ENCODE data around the gene PDE9A.
"Not testable (repeated sequence)": the region's sequence is repeated elsewhere in the genome, so short reads cannot be mapped to it uniquely, and the experiment has no call there.

Gene PDE9A

GRCh38 chr21:42691901-42692559 is 38.6 kb downstream of the PDE9A start:
- no peak for DNase-seq

- DNase-seq: no peak
Observed at GRCh38 chr21:42692688-42693087, 39.3 kb downstream of the PDE9A start.

DNA sequence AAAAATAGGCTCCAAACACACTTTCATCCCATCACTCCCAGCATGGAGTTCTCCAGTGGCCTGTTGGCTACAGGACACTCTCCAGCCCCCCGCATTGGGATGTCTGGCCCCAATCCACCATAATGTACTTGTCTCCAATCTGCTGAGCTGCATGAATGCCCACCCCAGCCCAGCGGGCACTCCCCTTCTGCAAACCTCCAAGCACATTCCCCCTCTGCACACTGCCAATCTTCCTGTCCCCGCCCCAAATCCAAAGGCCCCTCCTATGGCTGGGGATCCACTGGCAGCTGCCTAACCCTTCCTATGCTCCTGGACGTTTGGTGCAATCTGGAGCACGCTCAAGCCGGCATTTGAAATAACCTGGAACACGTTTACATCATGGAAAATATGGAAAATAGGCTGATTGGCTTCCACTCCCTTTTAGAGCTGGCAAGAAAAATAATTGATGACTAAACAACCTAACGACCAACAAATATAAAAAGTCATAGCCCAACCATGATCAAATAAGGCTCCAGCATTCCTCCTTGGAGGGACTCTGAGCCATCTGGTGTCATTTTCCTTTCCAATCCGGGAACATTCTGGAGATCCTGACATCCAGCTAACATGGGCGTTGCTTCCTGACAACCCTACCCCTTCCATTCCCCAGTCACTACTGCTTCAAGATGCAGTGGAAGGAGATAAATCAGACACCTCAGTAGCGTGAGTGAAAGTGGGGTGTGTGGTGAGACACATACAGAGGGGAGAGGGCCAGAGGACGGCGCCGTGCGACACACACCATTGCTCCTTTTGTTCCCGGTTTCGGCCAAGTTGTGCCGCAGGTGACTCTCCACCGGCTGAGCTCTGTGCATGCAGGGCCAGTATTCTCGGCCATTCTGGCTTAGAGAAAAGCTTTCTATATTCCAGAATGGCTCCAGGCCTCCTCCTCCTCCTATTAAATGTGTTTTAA is 41.6 kb downstream of the PDE9A start:
- DNase-seq: no peak

- no peak for DNase-seq
Observed at GRCh38 chr21:42695697-42696380, 42.4 kb downstream of the PDE9A start.

DNA sequence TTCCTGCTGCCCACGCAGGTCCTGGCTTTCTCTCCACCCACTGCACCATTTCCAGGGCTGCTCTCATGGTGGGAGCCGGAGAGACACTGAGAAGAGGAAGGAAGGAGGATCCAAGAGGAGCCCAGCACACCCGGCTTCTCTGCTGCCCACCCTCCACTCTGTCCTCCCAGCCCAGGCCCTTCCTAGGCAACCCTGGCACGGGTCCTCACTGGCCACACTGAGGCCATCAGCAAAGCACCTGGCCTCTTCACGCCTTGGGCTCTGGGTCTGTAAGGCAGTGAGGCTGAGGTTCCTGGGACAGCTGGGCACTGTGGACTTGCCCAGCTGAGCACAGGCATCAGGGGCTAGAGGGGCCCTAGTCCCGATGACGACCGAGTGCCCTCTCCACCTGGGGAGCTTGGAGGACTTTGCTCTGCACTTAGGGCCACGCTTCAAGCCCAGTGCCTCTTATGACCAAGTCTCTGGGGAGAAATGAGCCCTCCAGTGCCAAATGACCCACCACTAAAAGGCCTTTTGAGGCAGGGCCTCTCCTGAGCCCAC is 43.1 kb downstream of the PDE9A start:
- no peak for DNase-seq

DNA sequence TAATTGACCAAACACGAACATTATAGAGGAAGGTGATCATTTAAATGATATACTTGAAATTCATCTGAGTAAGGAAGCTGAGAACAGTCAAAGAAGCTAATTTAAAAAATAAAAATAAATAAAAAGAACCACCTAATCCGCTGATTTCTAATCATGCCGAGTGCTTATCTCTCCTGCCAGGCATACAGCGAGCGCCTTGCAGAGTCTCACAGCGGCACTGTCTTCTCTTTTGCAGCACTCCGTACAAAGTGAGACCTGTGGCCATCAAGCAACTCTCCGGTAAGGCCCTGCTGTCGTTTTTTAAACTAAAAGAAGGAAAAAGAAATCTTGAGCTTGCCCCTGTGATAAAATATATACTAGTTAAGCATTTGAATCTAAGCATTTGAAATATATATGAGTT is 45.3 kb downstream of the PDE9A start:
- DNase-seq: no peak

- DNase-seq: no peak
Observed at GRCh38 chr21:42699196-42699595, 45.8 kb downstream of the PDE9A start.

DNA sequence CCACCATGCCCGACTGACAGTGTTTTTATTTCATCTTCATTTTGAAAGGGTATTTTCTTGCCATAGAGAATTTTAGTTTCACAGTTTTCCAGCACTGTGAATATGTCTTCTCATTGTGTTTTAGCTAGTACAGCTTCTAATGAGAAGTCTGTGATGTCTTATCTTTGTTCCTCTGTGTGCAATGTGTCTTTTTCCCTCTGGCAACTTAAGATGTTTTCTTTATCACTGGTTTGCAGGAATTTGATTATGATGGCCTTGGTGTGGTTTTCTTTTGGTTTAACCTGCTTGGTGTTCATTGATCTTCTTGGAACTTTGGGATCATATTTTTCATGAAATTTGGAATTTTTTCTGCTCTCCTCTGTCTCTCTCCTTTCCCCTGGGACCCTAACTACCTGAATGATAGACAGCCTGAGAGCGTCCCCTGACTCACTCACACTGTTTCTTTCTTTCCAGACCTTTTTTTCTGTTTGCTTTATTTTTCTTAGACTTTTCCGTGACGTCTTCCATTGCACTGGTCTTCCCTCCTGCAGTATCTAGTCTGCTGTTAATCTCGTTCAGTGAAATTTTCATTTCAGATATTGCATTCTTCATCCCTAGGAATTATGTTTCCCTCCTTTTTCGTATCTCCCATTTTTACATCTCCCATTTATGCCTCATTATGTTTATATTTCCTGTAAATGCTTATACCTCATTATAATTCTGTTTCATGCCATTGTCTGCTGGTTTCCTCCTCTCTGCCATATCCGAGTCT is 48.5 kb downstream of the PDE9A start:
- no peak for DNase-seq

GRCh38 chr21:42702720-42703119 is 49.3 kb downstream of the PDE9A start:
- DNase-seq: no peak

DNA sequence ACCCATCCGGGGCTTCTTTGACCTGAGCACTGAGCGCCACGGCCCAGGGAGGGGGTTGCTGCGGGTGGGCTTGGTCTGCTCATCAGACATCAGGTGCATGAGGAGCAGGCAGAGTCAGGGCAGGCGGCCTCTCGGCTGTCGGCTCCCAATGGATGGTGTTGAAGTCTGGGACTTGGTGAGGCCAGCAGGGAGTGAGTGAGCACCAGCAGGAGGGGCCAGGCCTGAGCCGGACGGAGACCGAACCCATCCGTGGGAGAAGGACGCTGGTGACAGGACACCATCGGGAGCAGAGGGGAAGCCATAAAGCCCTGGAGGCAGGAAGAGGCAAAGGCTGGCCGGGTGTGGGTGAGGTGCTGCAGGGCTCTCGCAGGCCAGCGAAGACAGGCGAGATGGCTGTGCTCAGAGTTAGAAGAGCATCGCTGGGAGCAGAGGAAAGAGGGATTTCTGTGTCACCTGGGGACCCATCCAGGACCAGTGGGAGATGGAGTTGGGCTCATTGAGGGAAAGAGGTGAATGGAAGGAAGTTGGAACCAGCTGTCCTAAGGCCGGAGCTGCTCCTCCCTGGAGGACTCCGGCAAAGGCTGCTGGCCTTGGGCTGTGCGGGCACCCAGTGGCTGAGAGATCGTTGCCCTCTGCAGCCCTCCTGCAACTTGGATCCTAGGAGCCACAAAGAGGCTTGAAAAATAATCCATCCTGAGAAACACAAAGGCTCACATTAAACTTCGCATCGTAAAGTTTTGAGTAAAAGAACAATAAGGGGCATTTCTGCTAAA is 49.9 kb downstream of the PDE9A start:
- no peak for DNase-seq

DNA sequence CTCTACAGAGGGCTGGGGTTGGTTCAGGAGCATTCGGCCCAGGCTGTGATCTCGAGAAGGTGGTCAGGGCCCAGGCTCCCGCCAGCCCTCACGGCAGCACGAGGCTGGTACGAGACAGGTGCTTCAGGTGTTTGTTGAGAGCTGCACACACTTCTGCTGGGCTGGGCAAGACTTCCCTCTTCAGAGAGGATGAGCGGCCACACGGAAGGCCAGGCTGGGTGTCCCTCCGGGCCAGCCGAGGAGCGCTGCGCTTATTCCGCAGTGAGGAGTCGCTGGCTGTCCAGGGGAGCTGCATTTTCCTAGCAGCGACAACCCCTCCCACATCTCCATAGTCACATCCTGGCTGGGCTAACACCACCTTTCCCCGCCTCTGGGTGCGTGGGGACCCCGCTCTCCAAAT is 50.5 kb downstream of the PDE9A start:
- no peak for DNase-seq

DNA sequence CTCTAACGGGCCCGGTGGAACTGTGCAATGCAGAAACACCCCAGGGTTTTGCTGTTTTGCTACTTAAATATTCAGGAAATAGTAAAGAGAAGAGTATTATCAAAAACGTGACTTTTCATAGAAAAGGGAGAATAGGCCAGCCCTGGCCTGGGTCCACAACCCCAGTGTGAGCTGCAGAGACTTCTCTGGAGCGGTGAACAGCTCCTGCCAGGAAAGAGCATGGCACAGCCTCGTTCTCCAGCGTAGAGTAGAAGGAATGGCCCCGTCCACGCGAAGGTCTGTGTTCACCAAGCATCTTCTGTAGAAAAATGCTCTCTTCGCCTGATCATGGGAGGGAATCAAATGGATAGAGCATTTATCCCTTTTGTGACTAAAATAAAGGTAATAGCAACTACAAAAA is 51.4 kb downstream of the PDE9A start:
- DNase-seq: no peak

DNA sequence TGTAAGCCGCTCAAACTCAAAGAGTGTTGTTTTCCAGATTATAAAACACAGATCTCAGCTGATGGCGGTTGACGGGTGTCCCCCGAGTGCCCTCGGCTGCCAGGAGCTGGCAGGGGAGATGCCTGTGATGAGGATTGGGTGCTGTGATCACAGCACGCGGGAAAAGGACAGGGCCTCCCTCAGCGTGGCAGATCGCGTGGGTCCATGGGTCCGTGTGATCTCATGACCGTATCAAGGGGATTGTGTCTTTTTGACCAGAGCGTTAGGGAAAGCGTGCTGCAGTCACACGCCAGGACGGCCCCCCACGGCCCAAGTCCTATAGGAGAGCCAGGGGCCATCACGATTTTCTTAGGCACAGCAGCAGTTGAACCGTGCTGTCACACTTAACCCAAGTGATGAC is 51.9 kb downstream of the PDE9A start:
- DNase-seq: no peak

DNA sequence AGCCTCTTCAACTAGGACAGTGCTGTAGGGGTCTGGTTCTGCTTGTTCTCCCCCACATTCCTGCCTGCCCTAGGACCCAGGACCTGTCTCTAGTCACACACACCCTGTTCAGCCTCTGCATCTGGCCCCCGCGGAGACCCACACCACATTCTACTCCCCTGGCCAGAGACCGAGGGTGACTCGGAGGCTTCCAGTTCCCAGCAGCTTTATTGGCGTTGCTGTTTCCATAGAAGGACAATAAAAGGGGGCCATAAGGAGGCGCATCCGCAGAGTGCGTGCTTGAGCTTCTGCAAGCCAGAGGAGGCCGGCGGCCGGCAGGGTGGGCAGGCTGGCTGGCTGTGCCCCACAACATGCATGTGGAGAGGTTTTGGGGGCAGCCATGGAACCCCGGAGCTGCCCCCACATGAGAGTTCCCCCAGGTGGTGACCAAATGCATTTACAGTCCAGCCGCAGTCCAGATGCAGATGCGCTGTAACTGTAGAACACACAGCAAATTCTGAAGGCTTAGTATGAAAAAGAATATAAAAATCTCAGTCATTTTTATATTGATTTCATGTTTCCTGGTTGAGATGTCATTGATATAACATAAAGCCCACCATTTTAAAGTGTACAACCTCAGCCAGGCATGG is 52.4 kb downstream of the PDE9A start:
- no peak for DNase-seq

DNA sequence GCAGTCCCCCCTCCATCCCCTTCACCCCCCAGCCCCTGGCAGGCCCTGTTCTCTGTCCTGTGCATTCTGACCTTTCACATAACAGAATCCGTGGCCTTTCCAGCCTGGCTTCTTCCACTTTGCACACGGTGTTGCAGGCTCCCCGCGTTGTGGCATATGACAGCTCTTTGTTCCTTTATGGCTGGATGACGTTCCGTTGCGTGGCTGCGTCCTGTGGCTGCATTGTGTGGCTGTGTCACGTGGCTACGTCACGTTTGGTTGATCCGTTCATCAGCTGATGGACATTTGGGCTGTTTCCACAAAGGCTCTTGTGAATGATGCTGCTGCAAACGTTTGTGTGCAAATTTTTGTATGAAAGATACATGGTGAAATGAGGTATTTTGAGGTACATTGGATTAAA is 53.3 kb downstream of the PDE9A start:
- no peak for DNase-seq

- no peak for DNase-seq
Observed at GRCh38 chr21:42707207-42707830, 53.9 kb downstream of the PDE9A start.

- no peak for DNase-seq
Observed at GRCh38 chr21:42708107-42708506, 54.7 kb downstream of the PDE9A start.

- not testable (repeated sequence) for DNase-seq
Observed at GRCh38 chr21:42708916-42709315, 55.5 kb downstream of the PDE9A start.

- DNase-seq: no peak
Observed at GRCh38 chr21:42711667-42712066, 58.2 kb downstream of the PDE9A start.

- not testable (repeated sequence) for DNase-seq
Observed at GRCh38 chr21:42715427-42715826, 62.0 kb downstream of the PDE9A start.

DNA sequence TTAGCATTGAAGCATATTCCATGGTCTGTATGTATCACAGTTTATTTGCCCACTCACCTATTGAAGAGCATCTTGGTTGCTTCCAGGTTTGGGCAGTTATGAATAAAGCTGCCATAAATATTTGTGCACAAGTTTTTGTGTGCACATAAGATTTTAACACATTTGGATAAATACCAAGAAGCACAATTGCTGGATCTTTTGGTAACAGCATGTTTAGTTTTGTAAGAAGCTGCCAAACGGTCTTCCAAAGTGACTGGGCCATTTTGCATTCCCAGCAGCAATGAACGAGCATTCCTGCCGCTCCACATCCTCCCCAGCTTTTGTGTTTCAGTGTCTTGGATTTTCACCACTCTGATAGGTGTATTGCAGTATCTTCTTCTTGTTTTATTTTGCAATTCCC is 62.7 kb downstream of the PDE9A start:
- no peak for DNase-seq
